Suprapubic skin (tissue), 3 donors: ENCODE results near the gene PNMA6A.

Source experiments
- POLR2A ChIP-seq, 2 donors: fragments of 450-650 bp; IDR thresholded peaks; one replicate each; pipeline ENCODE4 v1.6.1; 2017; ENCODE audit warnings: antibody characterized with exemption in 2 of 2, mild to moderate bottlenecking in 2 of 2, moderate library complexity in 2 of 2
- TF ChIP-seq, protein P1 (sequence below), 2 donors: fragments of 200-600 bp in 1 of 2; fragments of 450-650 bp in 1 of 2; sonication (generic) in 1 of 2; IDR thresholded peaks; one replicate each; pipeline ENCODE4 v1.5.1; 2016 to 2019; ENCODE audit warnings: antibody characterized with exemption in 2 of 2, mild to moderate bottlenecking in 1 of 2, moderate library complexity in 1 of 2

DNA sequence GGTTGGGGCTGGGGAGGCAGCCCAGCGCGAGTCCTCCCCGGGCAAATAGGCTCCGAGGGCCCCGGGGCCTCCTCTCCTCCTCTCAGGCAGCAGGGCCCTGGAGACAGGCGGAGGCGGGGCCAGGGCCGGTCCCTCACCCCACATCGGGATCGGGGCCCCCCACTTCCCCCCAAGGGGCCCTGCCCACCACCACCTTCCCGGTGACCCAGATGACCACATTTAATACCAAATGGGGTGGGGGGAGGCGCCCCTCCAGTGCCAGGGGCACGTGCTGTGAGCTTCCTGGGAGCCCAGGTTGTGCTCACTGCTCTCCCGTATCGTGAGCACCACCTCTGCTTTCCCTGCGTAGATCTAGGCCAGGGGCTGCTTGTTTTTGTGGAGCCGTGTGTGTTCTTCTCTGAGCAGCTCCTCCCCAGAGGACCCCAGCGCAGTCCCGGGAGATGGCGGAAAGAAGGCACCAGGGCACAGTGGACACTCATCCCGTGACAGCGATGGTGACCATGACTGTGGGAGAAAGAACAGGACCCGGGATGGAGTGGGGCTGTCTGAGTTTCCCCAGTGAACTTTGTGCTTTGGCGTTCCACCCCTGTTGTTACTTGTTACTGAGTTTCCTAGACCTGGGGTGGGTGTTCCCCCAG is 2.1 kb downstream of the PNMA6A start:
- TF ChIP-seq, protein P1, sequence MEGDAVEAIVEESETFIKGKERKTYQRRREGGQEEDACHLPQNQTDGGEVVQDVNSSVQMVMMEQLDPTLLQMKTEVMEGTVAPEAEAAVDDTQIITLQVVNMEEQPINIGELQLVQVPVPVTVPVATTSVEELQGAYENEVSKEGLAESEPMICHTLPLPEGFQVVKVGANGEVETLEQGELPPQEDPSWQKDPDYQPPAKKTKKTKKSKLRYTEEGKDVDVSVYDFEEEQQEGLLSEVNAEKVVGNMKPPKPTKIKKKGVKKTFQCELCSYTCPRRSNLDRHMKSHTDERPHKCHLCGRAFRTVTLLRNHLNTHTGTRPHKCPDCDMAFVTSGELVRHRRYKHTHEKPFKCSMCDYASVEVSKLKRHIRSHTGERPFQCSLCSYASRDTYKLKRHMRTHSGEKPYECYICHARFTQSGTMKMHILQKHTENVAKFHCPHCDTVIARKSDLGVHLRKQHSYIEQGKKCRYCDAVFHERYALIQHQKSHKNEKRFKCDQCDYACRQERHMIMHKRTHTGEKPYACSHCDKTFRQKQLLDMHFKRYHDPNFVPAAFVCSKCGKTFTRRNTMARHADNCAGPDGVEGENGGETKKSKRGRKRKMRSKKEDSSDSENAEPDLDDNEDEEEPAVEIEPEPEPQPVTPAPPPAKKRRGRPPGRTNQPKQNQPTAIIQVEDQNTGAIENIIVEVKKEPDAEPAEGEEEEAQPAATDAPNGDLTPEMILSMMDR (IDR thresholded peaks at IDR 0.05): no peak
- TF ChIP-seq POLR2A (IDR thresholded peaks at IDR 0.05): no peak
